HEK293T (cell line): Measurements from ENCODE around the gene ERN1.

Experiments used
- BHLHE40 ChIP-seq: fragments of 450-650 bp; IDR thresholded peaks from 2 replicates; pipeline ENCODE4 v1.6.1; 2016; ENCODE audit warnings: mild to moderate bottlenecking, moderate library complexity, borderline replicate concordance
- CTBP1 ChIP-seq: fragments of 450-650 bp; IDR thresholded peaks from 2 replicates; pipeline ENCODE4 v1.6.1; 2016; ENCODE audit warnings: borderline replicate concordance
- ELF4 ChIP-seq: fragments of 450-650 bp; IDR thresholded peaks from 2 replicates; pipeline ENCODE4 v1.6.1; 2017; ENCODE audit warnings: antibody characterized with exemption
- FOXK2 ChIP-seq: fragments of 450-650 bp; IDR thresholded peaks from 2 replicates; pipeline ENCODE4 v1.6.1; 2016; ENCODE audit warnings: mild to moderate bottlenecking
- L3MBTL2 ChIP-seq: fragments of 450-650 bp; conservative IDR thresholded peaks from 2 replicates; pipeline ENCODE4 v1.6.1; 2016; ENCODE audit warnings: mild to moderate bottlenecking
- LEF1 ChIP-seq: fragments of 450-650 bp; IDR thresholded peaks from 2 replicates; pipeline ENCODE4 v1.6.1; 2017; ENCODE audit warnings: mild to moderate bottlenecking, borderline replicate concordance
- NFRKB ChIP-seq: fragments of 450-650 bp; IDR thresholded peaks from 2 replicates; pipeline ENCODE4 v1.6.1; 2016; ENCODE audit warnings: mild to moderate bottlenecking, moderate library complexity
- SP1 ChIP-seq: fragments of 450-650 bp; IDR thresholded peaks from 2 replicates; pipeline ENCODE4 v1.6.1; 2017
- SUZ12 ChIP-seq: fragments of 450-650 bp; IDR thresholded peaks from 2 replicates; pipeline ENCODE4 v1.6.1; 2016; ENCODE audit warnings: mild to moderate bottlenecking
- ZNF384 ChIP-seq: fragments of 450-650 bp; IDR thresholded peaks from 2 replicates; pipeline ENCODE4 v1.6.1; 2016

- TF ChIP-seq FOXK2 = no peak
- no peak for TF ChIP-seq NFRKB
- no peak for TF ChIP-seq BHLHE40
- no peak for TF ChIP-seq ELF4
- TF ChIP-seq L3MBTL2 = no peak
- no peak for TF ChIP-seq SUZ12
- TF ChIP-seq SP1 = no peak
- TF ChIP-seq ZNF384 = no peak
- no peak for TF ChIP-seq LEF1
- TF ChIP-seq CTBP1 = no peak
Observed at GRCh38 chr17:64177311-64178010, 47.5 kb upstream of the ERN1 start.
